Breast epithelium (tissue), 4 donors: ENCODE data around the gene TNS3. TPM values are rescaled to one million over a fixed set of nuclear protein-coding genes. Genes with fewer than 3 reads are reported as not detected.
"Not testable (repeated sequence)": the region's sequence is repeated elsewhere in the genome, so short reads cannot be mapped to it uniquely, and the experiment has no call there.

Experiments
- DNase-seq, 2 donors: peaks; one replicate each; pipeline ENCODE4 v3.0.0-alpha.2; 2019; ENCODE audit warnings: low spot score in 2 of 2
- H3K27ac ChIP-seq, 2 donors: fragments of 200-600 bp; sonication (generic) in 1 of 2; one replicate each; pipeline ENCODE4 v1.5.1; 2016 to 2019; ENCODE audit warnings: mild to moderate bottlenecking in 1 of 2
- H3K27me3 ChIP-seq, 2 donors: fragments of 200-600 bp; sonication (generic) in 1 of 2; one replicate each; pipeline versions ENCODE4 v1.5.1 to v1.6.0; 2017 to 2019; ENCODE audit warnings: control low read depth in 1 of 2, mild to moderate bottlenecking in 1 of 2
- H3K36me3 ChIP-seq: fragments of 200-600 bp; one replicate; pipeline ENCODE4 v1.5.1; 2019
- H3K4me1 ChIP-seq, 2 donors: fragments of 200-600 bp; sonication (generic); one replicate each; pipeline ENCODE4 v1.5.1; 2016 to 2019; ENCODE audit warnings: control low read depth in 1 of 2
- H3K4me3 ChIP-seq, 3 donors: fragments of 200-600 bp; sonication (generic); 1 replicate in 2 of 3; 2 replicates in 1 of 3; pipeline ENCODE4 v1.5.1; 2016 to 2019; ENCODE audit warnings: mild to moderate bottlenecking in 3 of 3, moderate library complexity in 2 of 3
- H3K9me3 ChIP-seq, 2 donors: fragments of 200-600 bp; sonication (generic) in 1 of 2; one replicate each; pipeline ENCODE4 v1.5.1; 2016 to 2019; ENCODE audit warnings: control low read depth in 1 of 2
- POLR2A ChIP-seq: fragments of 450-650 bp; IDR thresholded peaks from one replicate; pipeline ENCODE4 v1.6.1; 2016; ENCODE audit warnings: antibody characterized with exemption, mild to moderate bottlenecking, moderate library complexity
- POLR2AphosphoS5 ChIP-seq, 3 donors: sonication (generic); formaldehyde crosslinking; IDR thresholded peaks; one replicate each; pipeline ENCODE4 v1.6.1; 2017; ENCODE audit warnings: antibody characterized with exemption in 3 of 3
- intact Hi-C: fragments of 100-400 bp; cut with DNase I; formaldehyde crosslinking; loops from one replicate; pipeline ENCODE4 v1.15.1; 2023; ENCODE audit warnings: low total_unique reads
- total RNA-seq, 3 donors: library from RNA; depleted of rRNA; stranded (reverse); fragments of >200 nt; gene quantifications; one replicate each; pipeline ENCODE4 v1.1.0, GENCODE V29; 2016
- TF ChIP-seq, protein P1 (sequence below), 3 donors: fragments of 450-650 bp; IDR thresholded peaks; one replicate each; pipeline ENCODE4 v1.5.1; 2016 to 2017; ENCODE audit warnings: antibody characterized with exemption in 3 of 3, mild to moderate bottlenecking in 3 of 3, moderate library complexity in 3 of 3

Gene TNS3
- total RNA-seq, 3 donors from 2014 or later = 41.0 to 78.1 (median 56.2) TPM

DNA sequence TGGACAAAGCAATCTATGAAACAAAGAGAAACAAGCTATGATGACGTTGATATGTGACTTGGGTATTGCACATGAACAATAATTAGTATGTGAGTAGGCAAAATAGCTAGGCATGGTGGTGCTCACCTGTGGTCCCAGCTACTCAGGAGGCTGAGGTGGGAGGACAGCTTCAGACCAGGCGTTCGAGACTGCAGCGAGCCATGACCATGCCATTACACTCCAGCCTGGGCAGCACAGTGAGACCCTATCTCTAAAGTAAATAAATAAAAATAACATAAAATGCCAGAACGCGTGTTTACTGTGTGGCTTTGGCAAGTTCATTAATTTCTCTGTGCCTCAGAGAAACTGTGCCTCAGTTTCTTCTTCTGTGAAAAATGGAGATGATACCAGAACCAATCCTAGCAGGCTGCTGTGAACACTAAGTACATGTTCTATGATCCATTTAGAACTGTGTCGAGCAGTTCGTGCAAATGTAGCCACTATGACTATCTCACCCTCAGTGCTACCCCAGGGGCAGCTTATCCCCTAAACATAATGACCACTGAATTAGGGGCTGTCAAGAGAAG lies 9.3 kb upstream of the TNS3 start:
- H3K4me1 ChIP-seq = peaks cover 0 to 5% of the 10 kb centered on the region in 2 donors
- TF ChIP-seq, protein P1, sequence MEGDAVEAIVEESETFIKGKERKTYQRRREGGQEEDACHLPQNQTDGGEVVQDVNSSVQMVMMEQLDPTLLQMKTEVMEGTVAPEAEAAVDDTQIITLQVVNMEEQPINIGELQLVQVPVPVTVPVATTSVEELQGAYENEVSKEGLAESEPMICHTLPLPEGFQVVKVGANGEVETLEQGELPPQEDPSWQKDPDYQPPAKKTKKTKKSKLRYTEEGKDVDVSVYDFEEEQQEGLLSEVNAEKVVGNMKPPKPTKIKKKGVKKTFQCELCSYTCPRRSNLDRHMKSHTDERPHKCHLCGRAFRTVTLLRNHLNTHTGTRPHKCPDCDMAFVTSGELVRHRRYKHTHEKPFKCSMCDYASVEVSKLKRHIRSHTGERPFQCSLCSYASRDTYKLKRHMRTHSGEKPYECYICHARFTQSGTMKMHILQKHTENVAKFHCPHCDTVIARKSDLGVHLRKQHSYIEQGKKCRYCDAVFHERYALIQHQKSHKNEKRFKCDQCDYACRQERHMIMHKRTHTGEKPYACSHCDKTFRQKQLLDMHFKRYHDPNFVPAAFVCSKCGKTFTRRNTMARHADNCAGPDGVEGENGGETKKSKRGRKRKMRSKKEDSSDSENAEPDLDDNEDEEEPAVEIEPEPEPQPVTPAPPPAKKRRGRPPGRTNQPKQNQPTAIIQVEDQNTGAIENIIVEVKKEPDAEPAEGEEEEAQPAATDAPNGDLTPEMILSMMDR (IDR thresholded peaks at IDR 0.05) = no peak
- TF ChIP-seq POLR2AphosphoS5 (IDR thresholded peaks at IDR 0.05) (no peak), POLR2A (no peak)
- intact Hi-C loops = no loop called here
- H3K27me3 ChIP-seq = no peaks in the 10 kb centered on the region
- no peak for DNase-seq
- no peak overlapping the region for H3K4me3 ChIP-seq
- H3K9me3 ChIP-seq = peaks cover 0 to 3% of the 10 kb centered on the region in 2 donors
- no peak overlapping the region for H3K27ac ChIP-seq
- H3K36me3 ChIP-seq = no peaks in the 10 kb centered on the region

DNA sequence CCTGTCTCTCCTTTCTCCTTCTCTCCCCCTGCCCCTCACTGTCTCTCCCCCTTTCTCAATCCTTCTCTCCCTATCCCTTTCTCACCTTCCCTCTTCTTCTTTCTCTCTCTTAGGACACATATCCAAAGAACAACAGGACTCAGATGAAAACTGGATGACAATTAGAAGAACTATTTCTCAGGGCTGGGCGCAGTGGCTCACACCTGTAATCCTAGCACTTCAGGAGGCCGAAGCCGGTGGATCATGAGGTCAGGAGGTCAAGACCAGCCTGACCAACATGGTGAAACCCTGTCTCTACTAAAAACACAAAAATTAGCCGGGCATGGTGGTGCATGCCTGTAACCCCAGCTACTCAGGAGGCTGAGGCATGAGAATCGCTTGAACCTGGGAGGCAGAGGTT lies 8.3 kb upstream of the TNS3 start:
- intact Hi-C loops = not testable (repeated sequence)

DNA sequence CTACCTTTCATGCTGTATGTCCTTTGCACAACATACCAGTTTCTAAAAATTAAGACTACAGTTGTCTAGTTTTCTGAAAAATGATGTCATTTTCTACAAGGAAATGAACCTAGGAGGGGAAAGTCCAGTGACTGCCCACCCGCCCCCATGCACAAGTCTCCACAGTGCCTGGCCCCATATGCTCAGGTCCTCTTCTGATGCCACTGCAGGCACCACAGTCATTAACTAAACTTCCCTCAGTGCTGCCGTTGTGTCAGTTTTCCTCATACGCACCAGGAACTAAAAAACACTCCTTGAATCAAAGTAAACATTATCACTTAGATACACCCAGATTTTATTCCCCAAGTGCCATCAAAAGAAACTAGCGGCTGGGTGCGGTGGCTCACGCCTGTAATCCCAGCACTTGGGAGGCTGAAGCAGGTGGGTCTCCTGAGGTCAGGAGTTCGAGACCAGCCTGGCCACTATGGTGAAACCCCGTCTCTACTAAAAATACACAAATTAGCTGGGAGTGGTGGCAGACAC lies 6.9 kb upstream of the TNS3 start:
- intact Hi-C loops = no loop called here
- no peak for DNase-seq
- H3K27me3 ChIP-seq = no peaks in the 10 kb centered on the region
- H3K4me1 ChIP-seq = peaks cover 0 to 5% of the 10 kb centered on the region in 2 donors
- H3K36me3 ChIP-seq = no peaks in the 10 kb centered on the region
- no peak overlapping the region for H3K27ac ChIP-seq
- H3K9me3 ChIP-seq = peaks cover 0 to 4% of the 10 kb centered on the region in 2 donors
- TF ChIP-seq POLR2AphosphoS5 (IDR thresholded peaks at IDR 0.05) (no peak), POLR2A (no peak)
- TF ChIP-seq, protein P1 (IDR thresholded peaks at IDR 0.05) = no peak
- no peak overlapping the region for H3K4me3 ChIP-seq

More for the DNA sequence above, 8.3 kb upstream of the TNS3 start:
- H3K36me3 ChIP-seq, H3K4me1 ChIP-seq, DNase-seq, H3K9me3 ChIP-seq, H3K27ac ChIP-seq, H3K27me3 ChIP-seq, H3K4me3 ChIP-seq: not testable (repeated sequence)

DNA sequence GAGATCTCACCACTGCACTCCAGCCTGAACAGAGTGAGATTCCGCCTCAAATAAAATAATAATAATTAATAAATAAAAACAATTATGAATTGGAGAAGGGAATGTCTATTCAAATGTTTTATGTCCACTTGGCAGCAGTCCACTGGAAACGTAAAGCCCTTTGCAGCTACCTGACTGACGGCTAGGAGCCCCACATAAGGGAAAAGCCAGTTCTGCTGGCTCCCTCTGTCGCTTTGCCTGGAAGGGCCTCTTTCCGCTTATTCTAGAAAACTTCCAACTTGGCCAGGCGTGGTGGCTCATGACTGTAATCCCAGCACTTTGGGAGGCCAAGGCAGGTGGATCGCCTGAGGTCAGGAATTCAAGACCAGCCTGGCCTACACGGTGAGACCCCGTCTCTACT lies 6.1 kb upstream of the TNS3 start:
- peaks cover 0 to 5% of the 10 kb centered on the region in 2 donors for H3K4me1 ChIP-seq

DNA sequence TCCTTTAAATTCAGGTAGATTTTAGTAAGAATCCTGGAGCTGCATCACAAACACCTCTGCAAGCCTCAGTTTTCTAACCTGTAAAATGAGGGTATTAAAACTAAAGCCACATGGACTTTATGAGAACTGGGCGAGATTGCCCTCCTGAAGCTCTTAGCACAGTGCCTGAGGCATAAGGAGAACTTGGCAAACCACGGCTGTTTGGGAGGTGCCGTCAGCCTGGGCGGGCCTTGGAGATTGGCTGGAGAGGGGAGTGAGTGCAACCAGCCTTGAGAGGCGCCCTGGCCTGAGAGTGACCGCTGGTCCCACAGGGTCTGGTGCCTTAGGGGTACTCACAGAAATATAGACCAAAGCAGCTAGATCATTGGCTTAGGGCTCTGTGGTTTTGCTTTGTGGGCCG lies 5.4 kb upstream of the TNS3 start:
- Histone ChIP-seq H3K27me3 (no peaks in the 10 kb centered on the region), H3K9me3 (peaks cover 0 to 4% of the 10 kb centered on the region in 2 donors), H3K4me1 (peaks cover 0 to 5% of the 10 kb centered on the region in 2 donors), H3K27ac (no peak overlapping the region), H3K36me3 (no peaks in the 10 kb centered on the region), H3K4me3 (no peak overlapping the region)
- intact Hi-C loops = no loop called here
- DNase-seq = no peak
- TF ChIP-seq, protein P1 (IDR thresholded peaks at IDR 0.05) = no peak
- TF ChIP-seq POLR2AphosphoS5 (IDR thresholded peaks at IDR 0.05) = no peak
- no peak for TF ChIP-seq POLR2A

More for the DNA sequence above, 6.1 kb upstream of the TNS3 start:
- no peak overlapping the region for H3K4me3 ChIP-seq
- no peaks in the 10 kb centered on the region for H3K36me3 ChIP-seq
- intact Hi-C loops = no loop called here
- H3K27me3 ChIP-seq = no peaks in the 10 kb centered on the region
- DNase-seq = no peak
- no peak overlapping the region for H3K27ac ChIP-seq
- H3K9me3 ChIP-seq = peaks cover 0 to 4% of the 10 kb centered on the region in 2 donors
- TF ChIP-seq POLR2A = no peak

DNA sequence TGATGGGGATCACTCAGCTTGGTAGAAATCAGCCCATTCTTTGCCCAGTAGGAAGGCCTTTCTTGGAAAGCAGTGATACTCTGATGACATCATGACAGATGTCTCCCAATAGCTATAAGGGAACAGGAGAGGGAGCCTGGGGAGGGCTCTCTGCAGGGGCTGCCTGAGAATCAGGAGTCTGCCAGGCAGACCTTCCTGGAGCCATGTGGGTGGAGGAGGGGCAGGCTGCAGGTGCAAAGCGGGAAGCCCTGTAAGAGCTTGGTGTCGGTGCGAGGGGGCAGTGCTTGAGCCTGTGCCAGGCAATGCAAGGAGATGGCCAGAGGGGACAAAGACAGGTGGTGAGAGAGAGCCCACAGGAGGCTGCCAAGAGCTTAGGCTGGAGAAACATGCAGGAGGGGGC lies 5.0 kb upstream of the TNS3 start:
- TF ChIP-seq POLR2AphosphoS5 (IDR thresholded peaks at IDR 0.05) (no peak), POLR2A (no peak)
- TF ChIP-seq, protein P1 (IDR thresholded peaks at IDR 0.05) = no peak
- H3K27ac ChIP-seq = no peak overlapping the region
- H3K4me1 ChIP-seq = peaks cover 0 to 5% of the 10 kb centered on the region in 2 donors
- intact Hi-C loops = no loop called here
- peaks cover 0 to 4% of the 10 kb centered on the region in 2 donors for H3K9me3 ChIP-seq
- no peak overlapping the region for H3K4me3 ChIP-seq
- DNase-seq = no peak
- no peaks in the 10 kb centered on the region for H3K36me3 ChIP-seq
- no peaks in the 10 kb centered on the region for H3K27me3 ChIP-seq

DNA sequence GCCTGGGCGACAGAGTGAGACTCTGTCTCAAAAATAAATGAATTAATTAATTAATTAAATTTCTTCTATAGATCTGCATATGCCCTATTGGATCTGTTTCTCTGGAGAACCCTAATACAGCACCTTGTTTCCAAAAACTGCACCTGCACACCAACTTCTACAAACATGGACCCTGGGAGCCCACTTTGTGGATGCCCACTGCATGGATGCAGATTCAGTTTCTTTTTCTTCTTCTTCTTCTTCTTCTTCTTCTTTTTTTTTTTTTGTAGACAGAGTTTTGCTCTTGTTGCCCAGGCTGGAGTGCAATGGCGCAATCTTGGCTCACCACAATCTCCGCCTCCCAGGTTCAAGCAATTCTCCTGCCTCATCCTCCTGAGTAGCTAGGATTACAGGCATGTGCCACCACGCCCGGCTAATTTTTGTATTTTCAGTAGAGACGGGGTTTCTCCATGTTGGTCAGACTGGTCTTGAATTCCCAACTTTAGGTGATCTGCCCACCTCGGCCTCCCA lies 4.3 kb upstream of the TNS3 start:
- H3K4me3 ChIP-seq, DNase-seq, H3K36me3 ChIP-seq, H3K27ac ChIP-seq, H3K27me3 ChIP-seq, H3K4me1 ChIP-seq, intact Hi-C loops, H3K9me3 ChIP-seq: not testable (repeated sequence)
